K562 treated with DMSO at 1 percent for 4 hours (cell line): ENCODE measurements around the gene MCRS1. TPM values are rescaled to one million over a fixed set of nuclear protein-coding genes. Genes with fewer than 3 reads are reported as not detected.

ENCODE experiments used
- total RNA-seq: library from RNA; unstranded; fragments of 300-600 nt; gene quantifications from 2 replicates; pipeline ENCODE4 v1.2.3, GENCODE V29; 2022; ENCODE audit not compliant: insufficient read depth

Gene MCRS1
- 61.9 and 72.3 TPM in 2 replicates for total RNA-seq

DNA sequence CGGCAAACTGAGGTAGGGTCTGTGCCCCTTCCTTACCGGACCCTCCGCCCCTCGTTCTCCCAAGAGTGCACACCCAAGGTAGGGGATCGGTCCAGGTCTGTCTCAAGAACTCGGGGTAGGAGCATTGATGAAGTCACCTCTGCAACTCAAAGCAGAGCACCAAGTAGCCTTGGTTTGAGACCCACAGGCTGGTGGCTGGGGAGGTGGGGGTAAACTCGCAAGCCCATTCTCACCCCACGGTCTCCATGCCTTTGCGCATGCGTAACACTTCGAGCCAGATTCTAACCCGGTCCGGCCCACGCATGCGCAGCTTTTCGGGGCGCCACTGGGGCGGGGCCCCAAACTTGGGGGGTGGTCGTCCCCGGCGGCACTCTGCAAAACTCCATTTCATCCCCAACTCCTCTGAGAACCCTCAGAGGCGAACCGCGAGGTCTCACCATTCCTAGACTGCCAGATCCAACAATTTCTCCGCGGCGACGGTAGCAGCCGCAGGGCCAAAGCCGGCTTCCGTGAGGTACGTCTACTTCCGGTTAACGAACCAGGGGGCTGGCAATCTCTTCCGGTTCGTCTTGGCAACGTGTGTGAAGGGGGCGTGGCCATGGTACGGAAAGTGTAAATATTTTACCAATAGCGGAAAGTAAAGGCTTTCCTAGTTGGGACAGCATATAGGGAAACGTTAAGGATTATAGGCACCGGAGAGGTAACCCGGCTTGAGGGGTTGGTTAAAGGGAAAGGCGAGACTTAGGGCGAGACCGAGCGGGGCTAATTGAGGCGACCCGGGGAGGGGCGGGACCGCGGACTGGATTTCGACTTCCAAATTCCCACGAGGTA is at the start of gene MCRS1:
TSS of gene MCRS1 (minus strand) at position 532 of the 831 bp plus-strand sequence. CDS start 1,411 bp downstream, outside the sequence.

DNA sequence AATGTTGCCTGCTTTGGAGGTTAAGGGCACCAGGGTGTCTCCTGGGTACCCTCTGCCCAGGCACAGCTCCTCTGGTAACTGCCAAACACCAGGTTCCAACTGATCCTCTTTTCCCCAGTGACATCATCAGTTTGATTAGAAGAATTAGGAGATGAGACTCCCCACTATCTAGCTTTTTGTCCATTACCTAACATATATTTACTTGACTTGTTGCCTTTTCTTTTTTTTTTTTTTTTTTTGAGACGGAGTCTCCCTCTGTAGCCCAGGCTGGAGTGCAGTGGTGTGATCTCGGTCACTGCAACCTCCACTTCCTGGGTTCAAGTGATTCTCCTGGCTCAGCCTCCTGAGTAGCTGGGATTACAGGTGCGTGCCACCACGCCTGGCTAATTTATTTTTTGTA is 37.6 kb upstream of the MCRS1 start, which contains the start of gene FAM186B:
TSS of gene FAM186B (minus strand) at position 101 of the 400 bp plus-strand sequence. CDS start 162 bp downstream, outside the sequence.

GRCh38 chr12:49538510-49539403 is 29.2 kb downstream of the MCRS1 start, which contains the start of gene KCNH3:
KCNH3 (plus strand) TSS chr12:49539030; CDS start chr12:49539417, 387 bp downstream.

Other genes starting within 250 kb of the MCRS1 start
- gene TROAP, start 244.9 kb downstream of the MCRS1 start, total RNA-seq, result 44.7 and 69.4 TPM in 2 replicates
- 1.7 and 2.1 TPM in 2 replicates for gene C1QL4, start 231.0 kb downstream of the MCRS1 start, total RNA-seq
- 0.35 TPM in 1 of 2 replicates, not detected in the other for gene DNAJC22, start 221.3 kb downstream of the MCRS1 start, total RNA-seq
- gene SPATS2, start 200.7 kb downstream of the MCRS1 start, total RNA-seq, result 12.8 and 13.6 TPM in 2 replicates
- gene KCNH3, start 29.1 kb downstream of the MCRS1 start, total RNA-seq, result 0.19 TPM in 1 of 2 replicates, not detected in the other
- 0.56 and 0.69 TPM in 2 replicates for gene FAM186B, start 37.5 kb upstream of the MCRS1 start, total RNA-seq
- 2.4 and 5.5 TPM in 2 replicates for gene PRPF40B, start 55.4 kb upstream of the MCRS1 start, total RNA-seq
- 5.4 and 7.8 TPM in 2 replicates for gene FMNL3, start 139.3 kb upstream of the MCRS1 start, total RNA-seq
- 467 and 471 TPM in 2 replicates for gene TMBIM6, start 173.4 kb upstream of the MCRS1 start, total RNA-seq